ENCODE data around the gene GUCY2C.
A peak's percentile ranks its signal among the peaks of the same experiment; 100 is the strongest.

GUCY2C gene

DNA sequence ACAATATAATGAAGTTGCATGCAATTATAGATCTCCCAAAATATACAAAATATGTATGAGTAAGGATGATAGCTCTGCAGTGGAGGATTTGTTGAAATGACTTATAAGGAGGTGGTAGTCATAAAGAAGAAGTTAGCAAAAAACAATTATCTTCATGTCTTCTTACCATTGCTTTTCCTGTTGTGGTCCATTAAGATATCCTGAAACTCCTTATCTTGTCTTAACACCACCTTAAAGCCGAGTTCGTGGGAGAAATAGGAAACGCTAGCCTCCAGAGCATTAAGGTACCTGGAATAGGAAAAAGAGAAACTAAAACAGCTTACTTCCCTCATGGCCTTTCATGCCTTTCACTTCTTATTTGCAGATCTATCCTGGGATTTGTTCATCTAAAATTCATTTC is 15.2 kb downstream of the GUCY2C start:
- DNase-seq = no peak

DNA sequence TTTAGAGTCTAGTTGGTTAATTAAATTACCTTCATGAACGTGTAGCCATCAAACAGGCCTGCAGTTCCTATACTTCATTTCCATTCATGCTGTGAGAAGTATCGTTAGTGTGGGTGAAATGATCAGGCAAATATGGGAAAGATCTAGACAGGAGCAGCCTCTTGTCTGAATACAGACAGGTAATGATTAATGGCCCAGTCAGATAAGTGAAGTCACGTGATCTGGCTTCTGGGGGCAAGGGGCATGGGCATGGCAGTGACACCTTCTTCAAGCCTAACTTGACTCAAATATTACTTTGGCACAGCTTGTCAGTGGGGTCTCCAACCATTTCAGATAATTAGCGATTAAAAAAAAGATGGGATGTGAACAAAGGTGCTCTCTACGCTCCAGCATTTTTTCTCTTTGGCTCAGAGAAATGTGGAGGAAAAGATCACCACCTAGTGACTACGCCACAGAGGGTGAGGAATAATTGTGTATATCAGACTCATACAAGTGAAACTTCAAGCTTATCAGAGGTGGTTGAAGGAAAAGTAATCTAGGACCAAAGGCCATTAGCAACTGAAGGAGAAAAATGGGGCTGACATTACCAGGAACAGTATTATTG is 17.8 kb downstream of the GUCY2C start:
- DNase-seq = no peak

DNA sequence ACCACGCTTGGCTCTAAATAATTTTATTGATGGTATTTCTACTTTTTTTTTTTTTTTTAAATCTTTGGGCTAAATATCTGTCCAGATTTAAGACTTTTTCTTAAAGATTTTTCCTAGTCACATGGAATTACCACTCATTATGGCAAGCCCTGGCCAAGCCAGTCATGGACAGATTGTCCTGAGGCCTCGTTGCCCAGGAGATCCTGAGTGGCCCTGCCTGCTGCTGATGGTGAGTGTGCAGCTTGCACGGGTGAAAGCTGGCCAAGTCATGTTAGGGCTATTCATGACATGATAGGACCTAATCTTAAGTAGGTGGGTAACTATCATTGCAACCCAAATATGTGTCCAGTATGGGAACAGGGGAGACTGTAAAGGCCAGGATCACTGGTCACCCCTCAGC is 27.8 kb downstream of the GUCY2C start:
- DNase-seq = no peak

- no peak for DNase-seq
These were observed 30.7 kb downstream of the GUCY2C start for GRCh38 chr12:14665354-14666348.

DNA sequence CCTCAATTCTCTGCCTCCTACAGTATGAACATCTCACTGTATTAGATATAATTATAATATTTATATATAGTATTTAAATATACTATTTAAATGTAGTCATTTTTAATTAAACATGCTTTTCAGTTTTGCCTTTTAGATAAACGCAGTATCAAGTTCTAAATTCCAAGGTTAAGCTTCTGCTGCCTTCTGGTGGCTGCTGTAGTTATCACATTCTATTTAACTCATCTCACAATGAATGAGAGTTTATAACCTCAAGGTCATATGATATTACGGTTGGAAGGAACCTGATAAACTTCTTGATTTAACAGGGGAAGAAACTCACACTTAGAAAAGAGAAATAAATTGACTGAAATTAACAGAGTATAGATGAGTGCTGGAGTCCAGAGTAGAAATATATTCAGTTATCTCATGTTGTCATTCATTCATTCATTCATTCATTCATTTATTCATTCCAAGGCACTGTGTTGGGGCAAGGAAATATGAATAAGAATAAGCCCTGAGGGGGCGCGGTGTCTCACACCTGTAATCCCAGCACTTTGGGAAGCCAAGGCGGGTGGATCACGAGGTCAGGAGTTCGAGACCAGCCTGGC is 31.9 kb downstream of the GUCY2C start:
- no peak for DNase-seq

GRCh38 chr12:14663002-14663401 is 33.4 kb downstream of the GUCY2C start:
- DNase-seq = no peak

GRCh38 chr12:14656846-14657245 is 39.6 kb downstream of the GUCY2C start:
- no peak for DNase-seq

DNA sequence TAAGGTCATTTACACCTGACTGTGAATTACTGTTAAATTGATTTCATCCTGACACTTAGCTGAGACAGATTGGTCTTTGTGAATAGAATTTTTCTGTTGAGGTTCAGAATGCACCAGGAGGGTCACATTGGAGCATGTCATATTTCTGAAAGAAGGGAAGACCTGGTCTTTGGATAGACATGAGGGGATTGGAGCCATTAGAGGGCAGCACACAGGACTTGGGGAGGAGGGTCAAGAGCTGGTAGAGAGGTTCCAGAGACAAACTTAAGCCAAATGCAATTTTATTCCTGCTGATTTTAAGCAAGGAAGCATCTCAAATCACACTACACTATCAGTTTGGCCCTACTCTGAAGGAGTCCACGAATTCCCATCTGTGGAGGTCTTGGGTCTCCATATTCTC is 41.1 kb downstream of the GUCY2C start:
- no peak for DNase-seq

- no peak for DNase-seq
These were observed 41.6 kb downstream of the GUCY2C start for GRCh38 chr12:14654842-14655241.

DNA sequence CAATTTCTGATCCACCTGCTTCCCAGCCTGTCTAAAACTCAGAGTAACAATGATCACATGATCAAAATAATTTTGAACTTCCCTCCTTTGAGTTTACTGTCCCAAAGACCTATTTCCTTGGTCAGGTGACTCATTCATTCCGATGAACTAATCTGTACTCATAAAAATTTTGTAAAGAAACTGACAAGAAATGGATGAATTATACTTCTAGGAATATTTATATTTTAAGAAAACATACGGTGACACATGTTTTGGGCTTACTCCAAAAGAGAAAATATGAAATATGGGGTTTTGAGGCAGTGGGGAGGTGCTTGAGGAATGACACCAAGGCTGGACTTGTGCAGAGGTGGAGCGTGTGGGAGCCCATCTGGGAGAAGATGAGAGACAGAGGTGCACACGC is 42.0 kb downstream of the GUCY2C start:
- no peak for DNase-seq

- DNase-seq = no peak
These were observed 43.9 kb downstream of the GUCY2C start for GRCh38 chr12:14652483-14652882.

GRCh38 chr12:14651371-14651770 is 45.0 kb downstream of the GUCY2C start:
- DNase-seq = no peak

- DNase-seq = no peak
These were observed 45.6 kb downstream of the GUCY2C start for GRCh38 chr12:14650789-14651188.

GRCh38 chr12:14647028-14647750 is 49.2 kb downstream of the GUCY2C start:
- no peak for DNase-seq

- no peak for DNase-seq
These were observed 53.1 kb downstream of the GUCY2C start for GRCh38 chr12:14643251-14643650.

GRCh38 chr12:14638066-14638465 is 58.3 kb downstream of the GUCY2C start:
- DNase-seq = no peak

GRCh38 chr12:14635776-14636175 is 60.6 kb downstream of the GUCY2C start:
- no peak for DNase-seq

GRCh38 chr12:14630793-14631192 is 65.6 kb downstream of the GUCY2C start:
- no peak for DNase-seq

GRCh38 chr12:14629832-14630710 is 66.3 kb downstream of the GUCY2C start:
- peak; percentile 2 for DNase-seq

DNA sequence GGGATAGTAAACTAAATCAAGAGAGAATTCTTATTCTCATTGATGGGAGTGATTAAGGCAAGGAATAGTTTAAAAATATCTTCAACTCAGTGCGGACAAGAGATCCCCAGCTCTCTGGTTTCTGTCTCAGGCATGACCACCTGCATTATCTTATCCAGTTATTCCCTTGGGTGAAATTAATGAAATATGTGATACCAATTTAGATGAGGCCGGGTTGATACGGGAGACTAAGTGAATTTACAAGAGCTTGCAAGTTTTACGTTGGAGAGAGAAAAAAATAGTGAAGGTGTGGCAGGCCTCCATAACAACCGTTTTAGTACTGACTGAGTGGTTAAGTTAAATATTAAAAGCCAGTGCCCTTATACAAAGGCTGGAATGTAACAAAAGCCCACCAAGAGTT is 67.6 kb downstream of the GUCY2C start:
- no peak for DNase-seq

DNA sequence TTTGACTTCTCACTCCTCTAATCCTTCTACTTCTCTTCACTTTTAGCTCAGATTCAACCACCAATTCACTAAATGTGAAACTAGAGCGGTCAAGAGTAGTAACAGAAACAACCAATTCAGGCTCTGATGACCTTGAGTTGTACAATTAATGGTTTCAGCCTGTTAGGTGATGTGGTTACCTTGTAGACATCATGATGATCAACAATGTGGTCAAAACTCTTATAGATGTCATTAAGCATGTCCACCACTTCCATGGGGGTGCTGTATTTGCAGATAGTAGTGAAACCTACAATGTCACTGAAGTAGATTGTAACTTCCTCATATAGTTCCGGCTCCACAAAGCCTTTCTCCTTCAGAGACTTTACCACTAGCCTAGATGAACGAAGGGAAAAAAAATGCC is 74.6 kb downstream of the GUCY2C start:
- DNase-seq = no peak
